ENCODE results near the gene ELMO1.
A peak's percentile ranks its signal among the peaks of the same experiment; 100 is the strongest.

The ELMO1 gene

GRCh38 chr7:36999626-37000485 lies 448.8 kb downstream of the ELMO1 start:
- DNase-seq: no peak

- DNase-seq: no peak
Observed at GRCh38 chr7:36995776-36996175, 452.9 kb downstream of the ELMO1 start.

- no peak for DNase-seq
Observed at GRCh38 chr7:36994456-36995112, 454.1 kb downstream of the ELMO1 start.

- no peak for DNase-seq
Observed at GRCh38 chr7:36986948-36987724, 461.5 kb downstream of the ELMO1 start.

GRCh38 chr7:36986511-36986933 lies 462.1 kb downstream of the ELMO1 start:
- no peak for DNase-seq

GRCh38 chr7:36985866-36986400 lies 462.7 kb downstream of the ELMO1 start:
- no peak for DNase-seq

- no peak for DNase-seq
Observed at GRCh38 chr7:36985316-36985715, 463.3 kb downstream of the ELMO1 start.

GRCh38 chr7:36984710-36985312 lies 463.9 kb downstream of the ELMO1 start:
- no peak for DNase-seq

- DNase-seq: no peak
Observed at GRCh38 chr7:36984041-36984521, 464.6 kb downstream of the ELMO1 start.

- DNase-seq: no peak
Observed at GRCh38 chr7:36982766-36983165, 465.9 kb downstream of the ELMO1 start.

GRCh38 chr7:36979810-36980248 lies 468.8 kb downstream of the ELMO1 start:
- DNase-seq: no peak

- no peak for DNase-seq
Observed at GRCh38 chr7:36978461-36978860, 470.2 kb downstream of the ELMO1 start.

GRCh38 chr7:36977878-36978277 lies 470.8 kb downstream of the ELMO1 start:
- DNase-seq: no peak

- DNase-seq: peak; percentile 11
Observed at GRCh38 chr7:36973534-36973933, 475.1 kb downstream of the ELMO1 start.

- no peak for DNase-seq
Observed at GRCh38 chr7:36972140-36972518, 476.5 kb downstream of the ELMO1 start.

GRCh38 chr7:36971515-36972139 lies 477.0 kb downstream of the ELMO1 start:
- no peak for DNase-seq

- DNase-seq: no peak
Observed at GRCh38 chr7:36970551-36971514, 477.8 kb downstream of the ELMO1 start.

- no peak for DNase-seq
Observed at GRCh38 chr7:36969376-36969775, 479.3 kb downstream of the ELMO1 start.

GRCh38 chr7:36967387-36967786 lies 481.3 kb downstream of the ELMO1 start:
- no peak for DNase-seq

- no peak for DNase-seq
Observed at GRCh38 chr7:36966636-36967035, 482.0 kb downstream of the ELMO1 start.

- DNase-seq: no peak
Observed at GRCh38 chr7:36966039-36966438, 482.6 kb downstream of the ELMO1 start.
